OCI-LY1 (cell line): Measurements from ENCODE around the gene THAP4.

Source experiments
- H2AFZ ChIP-seq: fragments of 200-600 bp; sonication (generic), shearing (Covaris generic); 2 replicates; pipeline ENCODE4 v1.6.0; 2014; ENCODE audit warnings: antibody characterized with exemption, mild to moderate bottlenecking, low read length
- H3F3A ChIP-seq: fragments of 200-600 bp; sonication (generic), shearing (Covaris generic); 2 replicates; pipeline ENCODE4 v1.6.0; 2014; ENCODE audit warnings: mild to moderate bottlenecking, antibody characterized with exemption, low read length, moderate library complexity; ENCODE audit not compliant: insufficient read depth
- H3K27ac ChIP-seq: fragments of 200-600 bp; sonication (generic); 2 replicates; pipeline ENCODE4 v1.5.1; 2014; ENCODE audit warnings: low read length, mixed run types, mild to moderate bottlenecking, low read depth; ENCODE audit not compliant: poor library complexity, severe bottlenecking
- H3K27me3 ChIP-seq: fragments of 200-600 bp; sonication (generic); 2 replicates; pipeline ENCODE4 v1.6.0; 2014; ENCODE audit warnings: antibody characterized with exemption, mild to moderate bottlenecking, low read length, moderate library complexity; ENCODE audit not compliant: insufficient read depth
- H3K36me3 ChIP-seq: fragments of 200-600 bp; sonication (generic); 2 replicates; pipeline ENCODE4 v1.6.1; 2014; ENCODE audit warnings: mild to moderate bottlenecking, antibody characterized with exemption, low read length, moderate library complexity, mixed read lengths; ENCODE audit not compliant: insufficient read depth
- H3K4me1 ChIP-seq: fragments of 200-600 bp; sonication (generic); 2 replicates; pipeline ENCODE4 v1.5.1; 2014; ENCODE audit warnings: mild to moderate bottlenecking, low read length, moderate library complexity; ENCODE audit not compliant: insufficient read depth, severe bottlenecking
- H3K4me2 ChIP-seq: fragments of 200-600 bp; sonication (generic), shearing (Covaris generic); 2 replicates; pipeline ENCODE4 v1.6.1; 2014; ENCODE audit warnings: low read length
- H3K4me3 ChIP-seq: fragments of 200-600 bp; sonication (generic); 2 replicates; pipeline ENCODE4 v1.5.1; 2014; ENCODE audit warnings: low read length, low read depth, mild to moderate bottlenecking, mixed read lengths; ENCODE audit not compliant: poor library complexity, severe bottlenecking
- H3K79me2 ChIP-seq: fragments of 200-600 bp; shearing (Covaris generic); 2 replicates; pipeline ENCODE4 v1.6.1; 2016; ENCODE audit warnings: mixed run types, low read length, mixed read lengths; ENCODE audit not compliant: insufficient read depth
- H3K9ac ChIP-seq: fragments of 200-600 bp; sonication (generic), shearing (Covaris generic); 2 replicates; pipeline ENCODE4 v1.6.1; 2014; ENCODE audit warnings: mild to moderate bottlenecking, low read length, mixed read lengths
- H3K9me2 ChIP-seq: fragments of 200-600 bp; sonication (generic), shearing (Covaris generic); 2 replicates; pipeline ENCODE4 v1.6.1; 2014; ENCODE audit warnings: low read depth, mild to moderate bottlenecking, low read length, mixed read lengths
- H3K9me3 ChIP-seq: fragments of 200-600 bp; shearing (Covaris generic); 2 replicates; pipeline ENCODE4 v1.6.1; 2014; ENCODE audit warnings: low read length, mixed read lengths
- H4K20me1 ChIP-seq: fragments of 200-600 bp; sonication (generic), shearing (Covaris generic); 2 replicates; pipeline ENCODE4 v1.6.0; 2016; ENCODE audit warnings: mild to moderate bottlenecking, low read length; ENCODE audit not compliant: insufficient read depth
- EZH2 ChIP-seq: fragments of 200-600 bp; sonication (generic), shearing (Covaris generic); IDR thresholded peaks from 2 replicates; pipeline ENCODE4 v1.8.0; 2017; ENCODE audit warnings: borderline replicate concordance, mixed run types, mild to moderate bottlenecking, antibody characterized with exemption, low read length, moderate library complexity, mixed read lengths
- TF ChIP-seq, protein P1 (sequence below): fragments of 200-600 bp; sonication (generic), shearing (Covaris generic); IDR thresholded peaks from 2 replicates; pipeline ENCODE4 v1.5.1; 2017; ENCODE audit warnings: mild to moderate bottlenecking, antibody characterized with exemption, low read length, moderate library complexity, mixed read lengths

Gene THAP4

DNA sequence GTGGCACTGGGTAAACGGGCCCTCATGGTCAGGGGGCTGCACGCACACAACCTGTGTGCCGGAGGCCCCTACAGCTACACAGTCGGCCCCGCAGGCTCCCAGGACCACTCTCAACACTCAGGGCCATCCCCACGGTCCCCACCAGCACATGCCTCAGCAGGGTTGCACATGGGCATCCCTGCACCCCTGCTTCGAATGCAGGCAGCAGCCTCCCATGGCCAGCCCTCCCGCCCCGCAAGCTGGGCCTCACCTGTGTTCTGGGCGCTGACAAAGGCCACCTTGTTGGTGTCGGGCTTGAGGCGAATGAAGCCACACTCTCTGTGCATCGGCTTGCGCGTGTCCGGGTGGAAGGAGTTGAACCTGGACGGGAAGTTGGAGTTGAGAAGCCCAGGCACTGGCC is 34.2 kb downstream of the THAP4 start:
- no peak overlapping the region for H3K4me3 ChIP-seq
- H3F3A ChIP-seq = no peaks in the 10 kb centered on the region

DNA sequence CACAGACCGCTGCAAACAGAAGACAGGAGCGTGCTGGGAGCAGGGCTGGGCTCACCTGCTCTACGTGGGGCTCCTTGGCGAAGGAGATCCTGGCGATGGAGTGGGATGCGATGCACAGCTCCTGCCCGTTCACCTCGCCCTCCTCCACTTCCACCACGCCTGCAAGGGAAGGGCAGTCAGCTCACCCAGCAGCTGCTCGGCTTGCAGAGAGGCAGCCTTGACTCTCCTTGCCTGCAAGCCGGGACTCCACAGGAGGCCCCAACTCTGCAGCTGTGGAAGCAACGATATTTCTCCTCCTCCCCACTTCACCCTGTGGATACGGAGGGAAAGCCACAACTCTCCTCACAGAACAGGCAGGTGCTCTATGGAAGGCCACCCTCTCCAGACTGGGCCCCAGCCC is 35.1 kb downstream of the THAP4 start:
- peaks cover 56% of the 10 kb centered on the region for H3K36me3 ChIP-seq
- TF ChIP-seq EZH2 = no peak
- TF ChIP-seq, protein P1, sequence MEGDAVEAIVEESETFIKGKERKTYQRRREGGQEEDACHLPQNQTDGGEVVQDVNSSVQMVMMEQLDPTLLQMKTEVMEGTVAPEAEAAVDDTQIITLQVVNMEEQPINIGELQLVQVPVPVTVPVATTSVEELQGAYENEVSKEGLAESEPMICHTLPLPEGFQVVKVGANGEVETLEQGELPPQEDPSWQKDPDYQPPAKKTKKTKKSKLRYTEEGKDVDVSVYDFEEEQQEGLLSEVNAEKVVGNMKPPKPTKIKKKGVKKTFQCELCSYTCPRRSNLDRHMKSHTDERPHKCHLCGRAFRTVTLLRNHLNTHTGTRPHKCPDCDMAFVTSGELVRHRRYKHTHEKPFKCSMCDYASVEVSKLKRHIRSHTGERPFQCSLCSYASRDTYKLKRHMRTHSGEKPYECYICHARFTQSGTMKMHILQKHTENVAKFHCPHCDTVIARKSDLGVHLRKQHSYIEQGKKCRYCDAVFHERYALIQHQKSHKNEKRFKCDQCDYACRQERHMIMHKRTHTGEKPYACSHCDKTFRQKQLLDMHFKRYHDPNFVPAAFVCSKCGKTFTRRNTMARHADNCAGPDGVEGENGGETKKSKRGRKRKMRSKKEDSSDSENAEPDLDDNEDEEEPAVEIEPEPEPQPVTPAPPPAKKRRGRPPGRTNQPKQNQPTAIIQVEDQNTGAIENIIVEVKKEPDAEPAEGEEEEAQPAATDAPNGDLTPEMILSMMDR = no peak
- no peaks in the 10 kb centered on the region for H3K4me1 ChIP-seq

More for the DNA sequence above, 34.2 kb downstream of the THAP4 start:
- no peaks in the 10 kb centered on the region for H4K20me1 ChIP-seq
- H3K4me1 ChIP-seq = no peaks in the 10 kb centered on the region
- H3K9me2 ChIP-seq = no peaks in the 10 kb centered on the region
- H3K4me2 ChIP-seq = no peak overlapping the region
- no peaks in the 10 kb centered on the region for H3K27me3 ChIP-seq
- no peak overlapping the region for H3K27ac ChIP-seq
- no peaks in the 10 kb centered on the region for H3K79me2 ChIP-seq
- H3K9me3 ChIP-seq = no peaks in the 10 kb centered on the region
- peaks cover 52% of the 10 kb centered on the region for H3K36me3 ChIP-seq
- TF ChIP-seq, protein P1 = no peak
- no peak for TF ChIP-seq EZH2
- H3K9ac ChIP-seq = no peak overlapping the region
- H2AFZ ChIP-seq = no peak overlapping the region

DNA sequence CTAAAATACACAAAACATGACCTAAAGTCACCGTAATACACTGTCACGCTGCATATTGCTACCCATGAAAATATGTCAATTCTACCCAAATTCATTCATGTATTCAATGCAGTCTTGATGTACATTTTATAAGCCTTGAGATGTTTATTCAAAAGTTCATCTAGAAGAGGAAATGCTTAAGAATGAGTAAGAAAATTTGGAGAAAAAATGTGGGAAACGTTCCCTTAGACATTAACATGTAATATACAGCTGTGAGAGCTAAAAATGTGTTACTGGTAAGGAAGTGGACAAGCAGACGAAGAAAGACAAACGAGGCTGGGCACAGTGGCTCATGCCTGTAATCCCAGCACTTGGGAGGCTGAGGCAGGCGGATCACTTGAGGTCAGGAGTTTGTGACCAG is 37.3 kb downstream of the THAP4 start:
- Histone ChIP-seq H3K27me3 (no peaks in the 10 kb centered on the region), H2AFZ (no peak overlapping the region), H3K27ac (no peak overlapping the region), H3K9me2 (no peaks in the 10 kb centered on the region), H3K4me1 (no peaks in the 10 kb centered on the region), H3K4me3 (no peak overlapping the region), H3K79me2 (no peaks in the 10 kb centered on the region), H3K9ac (no peak overlapping the region), H3K9me3 (no peaks in the 10 kb centered on the region), H3K4me2 (no peak overlapping the region), H3F3A (no peaks in the 10 kb centered on the region), H3K36me3 (peaks cover 38% of the 10 kb centered on the region), H4K20me1 (no peaks in the 10 kb centered on the region)
- no peak for TF ChIP-seq EZH2
- TF ChIP-seq, protein P1 = no peak

More for the DNA sequence above, 35.1 kb downstream of the THAP4 start:
- H3K9me2 ChIP-seq = no peaks in the 10 kb centered on the region
- no peaks in the 10 kb centered on the region for H3K27me3 ChIP-seq
- H3F3A ChIP-seq = no peaks in the 10 kb centered on the region
- H3K4me3 ChIP-seq = no peak overlapping the region
- no peaks in the 10 kb centered on the region for H3K9me3 ChIP-seq
- H2AFZ ChIP-seq = no peak overlapping the region
- no peaks in the 10 kb centered on the region for H3K79me2 ChIP-seq
- H3K4me2 ChIP-seq = no peak overlapping the region
- no peaks in the 10 kb centered on the region for H4K20me1 ChIP-seq
- H3K9ac ChIP-seq = no peak overlapping the region
- no peak overlapping the region for H3K27ac ChIP-seq
